Measurements from ENCODE around the gene ARPC1B. TPM values are rescaled to one million over a fixed set of nuclear protein-coding genes. Genes with fewer than 3 reads are reported as not detected.
"Not testable (repeated sequence)": the region's sequence is repeated elsewhere in the genome, so short reads cannot be mapped to it uniquely, and the experiment has no call there.

Gene ARPC1B
- polyA plus RNA-seq, 4 donors: 26.5 to 47.6 (median 34.2) TPM

DNA sequence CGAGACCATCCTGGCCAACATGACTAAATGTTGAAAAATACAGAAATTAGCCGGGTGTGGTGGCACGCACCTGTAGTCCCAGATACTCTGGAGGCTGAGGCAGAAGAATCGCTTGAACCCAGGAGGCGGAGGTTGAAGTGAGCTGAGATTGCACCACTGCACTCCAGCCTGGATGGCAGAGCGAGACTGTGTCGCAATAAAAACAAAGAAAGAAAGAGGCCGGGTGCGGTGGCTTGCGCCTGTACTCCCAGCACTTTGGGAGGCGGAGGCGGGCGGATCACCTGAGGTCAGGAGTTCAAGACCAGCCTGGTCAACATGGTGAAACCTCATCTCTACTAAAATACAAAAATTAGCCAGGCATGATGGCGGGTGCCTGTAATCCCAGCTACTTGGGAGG is 12.7 kb downstream of the ARPC1B start:
- DNase-seq (ENCODE audit: low read depth in 4 of 4, low spot score in 3 of 4): not testable (repeated sequence)

DNA sequence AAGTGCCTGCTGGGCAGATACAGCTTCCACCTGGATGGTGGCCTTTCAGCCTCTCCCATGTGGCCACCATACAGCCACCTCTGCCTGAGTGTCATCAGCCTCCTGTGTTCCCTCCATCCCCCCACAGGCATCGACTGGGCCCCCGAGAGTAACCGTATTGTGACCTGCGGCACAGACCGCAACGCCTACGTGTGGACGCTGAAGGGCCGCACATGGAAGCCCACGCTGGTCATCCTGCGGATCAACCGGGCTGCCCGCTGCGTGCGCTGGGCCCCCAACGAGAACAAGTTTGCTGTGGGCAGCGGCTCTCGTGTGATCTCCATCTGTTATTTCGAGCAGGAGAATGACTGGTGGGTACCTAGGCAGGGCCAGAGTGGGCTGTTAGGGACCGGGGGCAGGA is 13.4 kb downstream of the ARPC1B start:
- no peak for DNase-seq (ENCODE audit: low read depth in 4 of 4, low spot score in 3 of 4)

DNA sequence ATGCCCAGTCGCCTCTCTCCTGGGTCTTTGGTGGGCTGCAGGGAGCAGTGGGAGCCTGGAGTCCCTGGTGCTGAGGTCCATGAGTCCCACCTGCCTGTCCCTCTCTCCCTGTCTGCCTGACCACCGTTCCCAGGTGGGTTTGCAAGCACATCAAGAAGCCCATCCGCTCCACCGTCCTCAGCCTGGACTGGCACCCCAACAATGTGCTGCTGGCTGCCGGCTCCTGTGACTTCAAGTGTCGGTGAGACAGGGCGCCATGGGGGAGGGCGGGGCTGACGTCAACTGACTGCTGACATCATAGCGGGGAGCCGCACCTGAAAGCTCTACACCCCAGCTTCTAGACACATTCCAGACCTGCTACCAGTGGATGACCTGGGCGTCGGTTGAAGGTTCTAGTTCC is 15.2 kb downstream of the ARPC1B start:
- DNase-seq (ENCODE audit: low read depth in 4 of 4, low spot score in 3 of 4): no peak

DNA sequence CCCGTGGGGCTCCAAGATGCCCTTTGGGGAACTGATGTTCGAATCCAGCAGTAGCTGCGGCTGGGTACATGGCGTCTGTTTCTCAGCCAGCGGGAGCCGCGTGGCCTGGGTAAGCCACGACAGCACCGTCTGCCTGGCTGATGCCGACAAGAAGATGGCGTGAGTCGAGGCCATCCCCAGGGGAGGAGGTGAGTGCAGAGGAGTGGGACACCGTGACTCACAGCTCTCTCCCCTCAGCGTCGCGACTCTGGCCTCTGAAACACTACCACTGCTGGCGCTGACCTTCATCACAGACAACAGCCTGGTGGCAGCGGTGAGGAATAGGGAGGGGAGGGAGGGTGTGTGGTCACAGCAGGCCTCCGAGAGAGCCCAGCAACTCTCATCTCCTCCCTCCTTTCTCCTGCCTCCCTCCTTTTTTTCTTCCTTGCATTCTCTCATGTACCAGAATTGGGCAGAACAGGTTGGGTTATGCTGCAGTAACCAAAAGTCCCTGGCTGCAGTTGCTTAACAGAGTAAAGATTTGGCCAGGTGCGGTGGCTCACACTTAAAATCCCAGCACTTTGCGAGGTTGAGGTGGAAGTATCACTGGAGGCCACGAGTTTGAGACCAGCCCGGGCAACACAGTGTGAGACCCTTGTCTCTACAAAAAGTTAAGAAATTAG is 16.5 kb downstream of the ARPC1B start:
- DNase-seq (ENCODE audit: low read depth in 4 of 4, low spot score in 3 of 4): no peak

DNA sequence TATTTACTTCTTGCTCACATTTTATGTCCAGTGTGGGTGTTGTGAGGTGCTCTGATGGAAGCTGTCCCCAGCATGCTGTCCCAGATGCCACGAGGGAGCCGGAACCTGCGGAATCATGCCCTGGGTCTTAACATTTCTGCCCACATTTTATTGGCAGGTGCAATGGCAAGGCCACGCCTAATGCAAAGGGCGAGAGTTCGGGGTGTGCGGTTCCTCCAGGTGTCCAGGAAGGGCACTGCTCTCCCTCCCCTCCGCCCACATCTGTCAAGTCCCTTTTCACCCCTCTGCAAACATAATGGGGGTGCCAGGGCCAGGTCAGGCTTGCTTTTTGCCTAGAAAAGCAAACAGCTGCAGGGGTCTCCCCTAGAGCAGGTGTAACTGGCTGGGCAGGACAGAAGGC is 17.5 kb downstream of the ARPC1B start:
- DNase-seq (ENCODE audit: low read depth in 4 of 4, low spot score in 3 of 4): no peak

DNA sequence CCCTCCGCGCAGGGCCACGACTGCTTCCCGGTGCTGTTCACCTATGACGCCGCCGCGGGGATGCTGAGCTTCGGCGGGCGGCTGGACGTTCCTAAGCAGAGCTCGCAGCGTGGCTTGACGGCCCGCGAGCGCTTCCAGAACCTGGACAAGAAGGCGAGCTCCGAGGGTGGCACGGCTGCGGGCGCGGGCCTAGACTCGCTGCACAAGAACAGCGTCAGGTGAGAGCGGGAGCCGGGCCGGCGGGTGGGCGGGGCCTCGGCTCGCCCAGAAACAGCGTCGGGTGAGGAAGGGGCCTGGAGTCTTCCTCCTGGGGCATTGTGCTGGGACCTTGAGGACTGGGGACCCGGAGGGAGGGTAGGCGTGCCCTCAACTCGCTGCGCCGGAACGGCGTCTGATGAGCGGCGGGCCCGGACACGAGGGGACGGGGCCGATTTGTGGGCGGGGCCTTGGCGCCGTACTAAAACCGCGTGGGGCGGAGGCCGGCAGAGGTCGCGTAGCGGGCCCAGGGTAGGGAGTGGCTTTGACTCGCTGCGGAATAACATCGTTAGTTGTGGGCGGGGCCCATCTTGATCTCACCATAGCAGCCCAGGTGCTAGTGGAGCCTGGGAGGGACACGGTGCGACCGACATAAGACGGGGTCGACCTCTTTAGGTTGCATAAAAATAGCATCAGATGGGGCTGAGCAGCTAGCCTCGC is 18.3 kb downstream of the ARPC1B start:
- no peak for DNase-seq (ENCODE audit: low read depth in 4 of 4, low spot score in 3 of 4)

DNA sequence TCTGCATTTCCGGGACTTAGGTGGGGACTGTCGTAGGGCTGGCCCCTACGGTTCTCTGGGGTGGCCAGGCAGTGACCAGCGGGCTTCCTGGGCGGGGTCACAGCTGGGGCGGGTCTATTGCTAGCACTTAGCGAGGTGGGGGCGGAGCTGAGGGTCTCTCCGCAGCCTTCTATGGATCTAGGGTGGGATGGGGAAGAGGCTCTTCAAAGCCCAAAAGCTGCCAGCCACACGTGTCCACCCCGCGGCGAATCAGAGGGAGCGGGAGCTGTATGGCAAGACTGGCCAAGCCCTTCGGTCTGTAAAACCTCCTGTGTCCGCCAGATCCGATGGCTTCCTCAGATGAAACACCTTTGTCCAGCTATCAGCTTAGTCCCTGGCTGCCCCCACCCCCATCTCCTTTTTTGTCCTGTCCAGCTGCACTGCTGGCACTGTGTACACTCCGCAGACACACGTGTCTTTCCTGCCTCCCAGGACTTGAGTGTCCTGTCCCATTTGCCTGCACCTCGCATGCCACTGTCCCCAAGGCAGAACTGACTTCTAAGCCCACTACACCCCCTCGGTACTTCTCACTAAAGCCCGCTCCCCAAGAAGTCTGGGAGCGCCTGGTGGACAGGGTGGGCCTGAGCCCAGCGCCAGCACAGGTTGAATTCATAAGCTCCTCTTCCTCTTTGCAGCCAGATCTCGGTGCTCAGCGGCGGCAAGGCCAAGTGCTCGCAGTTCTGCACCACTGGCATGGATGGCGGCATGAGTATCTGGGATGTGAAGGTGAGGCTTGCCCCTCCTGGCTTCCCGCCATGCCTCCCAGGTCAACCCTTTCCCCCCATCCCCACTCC is 19.0 kb downstream of the ARPC1B start:
- no peak for DNase-seq (ENCODE audit: low read depth in 4 of 4, low spot score in 3 of 4)

DNA sequence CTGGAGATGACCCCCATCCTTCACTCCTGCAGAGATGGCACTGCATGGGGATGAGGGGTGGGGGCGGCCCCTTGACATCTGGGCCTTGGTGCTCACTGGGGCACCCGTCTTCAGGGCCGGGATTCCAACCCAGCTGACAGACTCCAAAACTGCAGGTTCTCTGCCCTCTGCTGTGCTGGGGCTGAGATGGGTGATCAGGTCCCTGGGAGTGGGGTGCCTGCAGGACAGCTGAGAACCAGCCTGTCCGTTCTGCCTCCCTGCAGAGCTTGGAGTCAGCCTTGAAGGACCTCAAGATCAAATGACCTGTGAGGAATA is 19.6 kb downstream of the ARPC1B start:
- DNase-seq (ENCODE audit: low read depth in 4 of 4, low spot score in 3 of 4): no peak

DNA sequence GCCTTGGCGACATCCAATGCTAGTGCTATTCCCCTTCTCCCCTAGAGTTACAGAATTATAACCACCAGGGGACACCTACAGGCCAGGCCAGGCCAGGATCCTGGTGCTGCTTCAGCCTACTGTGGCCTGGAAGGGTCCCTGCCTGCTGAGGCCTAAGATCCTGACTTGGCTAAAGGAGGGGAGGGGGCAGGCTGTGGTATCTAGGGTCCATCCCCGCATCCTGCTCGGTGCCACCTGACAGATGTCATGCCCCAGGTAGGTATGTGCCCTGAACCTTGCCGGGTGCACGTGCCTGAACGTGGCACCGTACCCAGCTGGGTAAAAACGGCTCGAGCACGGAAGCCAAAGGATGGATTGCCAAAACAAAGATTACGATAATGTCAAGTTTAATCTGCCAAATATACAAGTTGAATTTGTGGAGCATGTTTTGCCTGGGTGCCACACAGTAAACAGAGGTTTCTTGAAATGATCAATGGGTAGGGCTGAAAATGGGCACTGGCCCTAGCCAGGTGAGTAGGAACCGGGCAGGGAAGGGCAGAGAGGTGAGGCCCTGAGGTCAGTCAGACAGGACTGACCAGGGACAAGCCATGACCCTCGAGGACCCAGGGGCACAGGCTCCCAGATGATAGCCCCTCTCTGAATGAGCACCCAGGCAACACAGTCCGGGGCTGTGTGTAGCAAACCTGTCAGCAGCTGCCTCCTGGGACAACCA is 21.2 kb downstream of the ARPC1B start:
- DNase-seq (ENCODE audit: low read depth in 4 of 4, low spot score in 3 of 4): no peak

DNA sequence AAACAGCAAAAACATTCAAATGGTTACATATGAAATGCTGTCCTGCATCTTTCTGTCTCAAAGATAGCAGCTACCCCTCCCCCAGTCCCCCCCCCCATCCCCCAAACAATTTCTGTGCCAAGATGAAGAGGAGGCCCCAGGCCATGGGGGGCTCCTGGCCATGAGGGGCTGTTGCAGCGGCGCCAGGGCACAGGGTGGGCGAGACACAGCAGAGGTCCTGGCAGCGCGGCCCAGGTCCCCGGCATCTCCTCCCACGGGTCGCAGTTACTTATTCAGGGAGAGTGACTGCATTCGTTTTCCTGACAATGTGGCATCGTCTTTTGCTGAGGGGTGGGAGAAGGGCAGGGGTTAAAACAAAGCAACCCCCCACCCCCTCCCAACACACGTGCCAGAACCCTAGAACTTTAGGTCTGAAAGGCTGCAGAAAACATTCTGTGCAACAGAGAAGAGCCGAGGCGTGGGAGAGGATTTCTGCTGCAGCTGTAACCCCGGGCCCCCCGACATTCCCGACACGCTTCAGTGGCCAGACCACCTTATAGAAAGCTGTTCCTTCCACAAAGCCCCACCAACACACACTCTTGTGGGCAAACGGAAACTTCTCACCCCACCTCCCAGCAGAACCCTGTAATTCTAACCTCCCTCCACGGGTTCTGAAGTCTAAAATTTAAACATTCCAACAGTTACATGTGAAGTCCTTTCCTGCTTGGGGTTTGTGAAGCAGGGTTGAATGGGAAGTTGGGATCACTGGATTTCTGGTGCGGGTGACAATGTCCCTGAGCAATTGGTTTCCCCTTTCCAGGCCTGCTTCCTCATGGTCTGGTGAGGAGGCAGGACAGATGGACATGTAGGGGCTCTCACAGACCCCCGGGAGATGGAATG is 22.1 kb downstream of the ARPC1B start:
- DNase-seq (ENCODE audit: low read depth in 4 of 4, low spot score in 3 of 4): no peak

DNA sequence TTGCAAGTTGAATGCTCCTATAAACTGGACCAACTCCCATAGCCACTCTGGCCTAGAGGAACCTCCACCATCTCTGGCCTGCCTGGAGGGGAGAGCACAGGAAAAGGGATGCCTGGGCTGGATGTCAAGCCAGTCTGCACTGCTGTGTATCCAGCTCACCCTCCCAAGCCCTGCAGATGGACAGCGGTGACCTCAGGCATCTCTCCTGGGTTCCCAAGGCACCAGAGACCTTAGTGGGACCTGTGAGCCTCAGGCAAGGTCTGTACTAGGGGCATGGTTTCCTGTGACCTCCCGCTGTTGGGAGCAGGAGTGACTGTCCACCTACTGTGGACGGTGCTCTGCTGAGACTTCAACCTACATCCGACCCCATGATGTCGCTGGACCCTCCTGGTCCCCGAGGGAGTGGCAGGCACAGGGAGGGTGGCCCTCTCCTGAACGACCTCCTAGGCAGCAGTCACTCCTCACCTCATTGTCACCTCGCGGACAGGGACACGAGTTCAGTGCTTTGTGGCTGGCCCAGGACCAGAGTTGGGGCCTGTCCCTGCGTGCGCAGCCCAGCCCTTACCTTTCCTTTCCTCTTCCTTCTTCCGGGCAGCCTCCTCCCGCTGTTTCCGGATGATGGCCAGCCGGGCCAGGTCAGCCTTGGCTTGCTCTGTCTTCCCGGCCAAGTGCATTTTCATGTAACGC is 22.9 kb downstream of the ARPC1B start:
- DNase-seq (ENCODE audit: low read depth in 4 of 4, low spot score in 3 of 4): no peak

DNA sequence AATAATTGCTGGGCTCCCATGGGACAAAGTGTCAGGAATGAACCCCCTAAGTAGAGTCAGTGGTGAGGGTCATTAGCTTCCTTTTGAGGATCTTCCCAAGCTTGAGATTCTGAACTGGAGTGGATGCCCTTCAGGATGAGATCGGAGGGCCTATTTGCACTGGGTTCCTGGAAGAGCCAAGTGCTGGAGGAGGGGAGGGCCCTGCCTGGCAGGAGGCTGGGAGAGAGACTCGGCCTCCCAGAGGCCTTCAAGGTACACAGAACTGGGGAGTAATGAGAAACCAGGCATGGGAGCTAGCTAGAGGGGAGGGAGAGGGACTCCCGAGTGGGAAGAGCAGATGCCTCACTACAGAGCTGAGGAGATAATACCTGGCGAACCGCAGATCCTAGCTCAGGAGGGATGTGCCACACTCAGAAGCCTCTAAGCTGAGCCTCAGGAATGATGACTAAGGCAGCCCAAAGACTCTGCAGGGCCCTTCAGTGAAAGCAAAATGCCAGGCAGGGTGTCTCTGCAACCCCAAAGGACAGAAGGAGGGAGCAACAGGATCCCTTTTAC is 24.4 kb downstream of the ARPC1B start:
- DNase-seq (ENCODE audit: low read depth in 4 of 4, low spot score in 3 of 4): no peak

DNA sequence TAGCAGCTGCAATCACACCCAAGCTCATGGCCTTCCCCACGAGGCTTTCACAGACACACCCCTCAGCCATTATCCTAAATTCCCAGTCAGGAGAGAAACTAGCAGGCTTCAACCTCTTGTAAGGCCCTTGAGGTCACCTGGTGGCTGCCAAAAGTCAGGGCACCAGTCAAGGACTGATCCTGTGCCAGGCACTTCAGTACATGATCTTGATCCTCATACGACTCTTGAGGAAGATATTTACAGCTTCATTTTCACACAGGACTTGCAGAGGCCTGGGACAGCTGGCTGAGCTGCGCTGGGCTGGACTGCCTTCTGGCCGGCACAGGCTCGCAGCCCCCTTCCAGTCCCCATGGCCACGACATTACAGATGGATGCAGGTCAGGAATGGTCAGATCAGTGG is 25.1 kb downstream of the ARPC1B start:
- no peak for DNase-seq (ENCODE audit: low read depth in 4 of 4, low spot score in 3 of 4)

DNA sequence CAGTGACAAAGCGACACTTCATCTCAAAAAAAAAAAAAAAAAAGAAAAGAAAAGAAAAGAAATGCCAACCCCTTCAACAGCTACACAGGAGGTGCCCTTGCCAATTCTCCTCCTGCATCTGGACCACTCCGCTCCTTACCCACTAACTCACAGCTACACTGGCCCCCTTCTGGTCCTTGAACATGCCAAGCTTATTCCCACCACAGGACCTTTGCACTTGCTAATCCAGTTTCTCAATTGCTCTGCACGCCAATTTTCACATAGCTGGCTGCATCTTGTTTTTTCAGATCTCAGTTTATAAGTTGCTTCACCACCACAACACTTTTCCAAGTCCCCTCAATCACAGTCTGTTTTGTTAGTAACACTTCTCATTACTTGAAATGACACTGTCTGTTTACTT is 28.3 kb downstream of the ARPC1B start:
- DNase-seq (ENCODE audit: low read depth in 4 of 4, low spot score in 3 of 4): no peak

DNA sequence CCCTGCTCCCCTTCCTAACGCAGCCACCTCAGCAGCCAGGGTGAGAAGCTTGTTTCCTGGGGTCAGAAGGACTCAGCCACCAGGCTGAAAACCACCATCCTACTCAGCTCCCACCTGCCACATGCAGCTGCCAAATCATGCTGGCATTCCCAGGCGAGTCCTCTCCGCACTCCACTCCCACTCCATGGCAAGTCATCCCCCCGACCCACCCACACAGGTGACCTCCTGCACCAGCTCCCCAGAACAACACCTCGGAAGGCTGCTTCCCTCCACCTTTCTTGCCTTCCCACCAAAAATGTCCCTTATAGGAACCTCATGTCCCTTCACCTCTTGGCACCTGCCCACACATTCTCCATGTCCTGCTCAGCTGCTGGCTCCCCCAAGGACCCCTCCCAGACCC is 29.2 kb downstream of the ARPC1B start:
- DNase-seq (ENCODE audit: low read depth in 4 of 4, low spot score in 3 of 4): no peak

DNA sequence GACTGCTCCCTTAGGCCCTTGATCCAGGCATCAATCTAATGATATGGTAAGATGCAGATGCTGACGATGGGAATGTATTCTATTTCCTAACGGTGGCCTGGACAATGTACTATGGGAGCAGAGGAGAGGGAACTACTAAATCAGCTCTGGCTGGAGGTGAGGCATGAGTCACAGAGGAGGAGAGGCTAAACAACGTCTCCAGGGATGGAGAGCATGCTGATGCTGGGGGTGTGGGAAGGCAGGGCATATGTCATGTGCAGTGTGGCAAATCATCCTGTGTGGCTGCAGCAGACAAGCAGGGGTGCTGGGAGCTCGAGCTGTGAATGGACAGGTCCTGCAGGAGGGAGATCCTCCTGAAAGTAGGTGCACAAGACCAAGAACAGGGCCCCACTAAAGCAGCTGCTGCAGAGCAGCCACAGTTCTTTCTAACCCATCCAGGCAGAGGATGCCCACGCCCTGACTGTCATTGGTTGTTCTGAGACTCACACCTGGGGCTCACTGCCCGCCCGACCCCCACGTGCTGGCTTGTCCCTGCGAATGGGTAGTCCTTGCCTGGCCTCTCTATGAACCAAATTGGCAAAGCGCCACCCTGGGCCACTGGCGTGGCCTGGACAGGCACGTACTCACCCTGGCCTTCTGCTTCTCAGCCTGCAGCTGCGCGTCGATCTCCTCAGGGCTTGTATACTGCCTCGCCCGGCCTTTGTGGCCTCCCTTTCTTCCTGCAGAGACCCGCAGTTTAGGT is 29.9 kb downstream of the ARPC1B start:
- no peak for DNase-seq (ENCODE audit: low read depth in 4 of 4, low spot score in 3 of 4)

DNA sequence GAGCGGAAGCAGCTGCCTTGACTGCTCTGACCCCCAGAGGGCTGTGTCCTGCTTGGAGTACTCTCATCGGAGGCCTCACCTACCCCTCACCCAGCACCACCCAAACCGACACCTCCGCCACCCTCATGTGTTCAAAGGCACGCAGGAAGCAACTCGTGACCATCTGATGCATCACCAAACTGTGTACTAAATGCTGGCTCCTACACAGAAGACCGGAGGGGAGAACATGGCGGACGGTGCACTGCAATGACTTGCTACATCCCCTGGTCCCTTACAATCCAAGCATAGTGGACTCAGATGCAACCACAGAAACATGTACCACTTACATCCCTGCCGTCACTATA is 30.4 kb downstream of the ARPC1B start:
- DNase-seq (ENCODE audit: low read depth in 4 of 4, low spot score in 3 of 4): no peak

DNA sequence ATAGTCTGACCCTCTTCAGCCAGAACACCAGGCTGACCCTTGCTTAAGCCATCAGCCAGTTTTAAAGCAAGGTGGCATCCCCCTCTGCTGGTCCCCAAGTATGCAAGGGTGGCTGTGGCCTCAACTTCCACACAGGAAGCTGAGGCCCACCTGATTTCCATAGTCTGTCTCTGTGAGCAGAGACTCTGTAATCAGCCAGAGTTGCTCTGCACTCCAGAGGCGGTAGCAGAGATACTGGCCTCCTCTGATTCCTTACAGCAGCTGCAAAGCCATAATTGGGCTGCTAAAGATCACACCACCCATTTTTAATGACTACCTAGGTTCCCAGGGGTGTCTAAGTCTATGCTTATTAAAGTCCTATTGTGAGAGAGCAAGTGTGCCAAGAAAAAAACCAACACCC is 32.0 kb downstream of the ARPC1B start:
- no peak for DNase-seq (ENCODE audit: low read depth in 4 of 4, low spot score in 3 of 4)

DNA sequence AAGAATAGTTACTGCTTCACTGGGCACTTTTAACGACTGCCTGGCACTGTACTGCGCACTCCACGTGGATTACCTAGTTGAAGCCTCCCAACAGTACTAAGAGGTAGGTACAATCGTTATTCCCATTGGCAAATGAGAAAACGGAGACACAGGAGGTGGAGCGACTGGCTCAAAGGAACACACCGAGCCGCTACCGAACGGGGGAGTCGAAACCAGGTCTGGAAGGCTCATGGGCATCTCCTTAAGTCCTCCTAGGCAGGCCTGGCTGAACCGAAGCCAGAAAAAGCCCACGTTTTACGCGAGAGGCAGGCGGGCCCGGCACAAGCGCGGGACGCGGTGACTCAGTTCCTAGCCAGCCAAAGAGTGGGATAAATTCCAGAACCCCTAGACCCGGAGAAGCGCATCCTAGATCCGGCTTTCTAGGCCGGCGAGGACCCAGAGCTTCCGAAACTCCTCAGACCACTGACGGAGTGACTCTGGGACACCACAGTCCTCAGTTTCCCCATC is 33.4 kb downstream of the ARPC1B start:
- DNase-seq (ENCODE audit: low read depth in 4 of 4, low spot score in 3 of 4): no peak
